GM23338 (cell line): Measurements from ENCODE around the gene YPEL2. TPM values are rescaled to one million over a fixed set of nuclear protein-coding genes. Genes with fewer than 3 reads are reported as not detected.

Experiments
- CREB1 ChIP-seq: fragments of 250-450 bp; sonication (Bioruptor Pico); IDR thresholded peaks from 2 replicates; pipeline ENCODE4 v1.5.0; 2020; ENCODE audit warnings: low read depth, mild to moderate bottlenecking, moderate library complexity
- EZH2 ChIP-seq: fragments of 200-600 bp; sonication (generic); IDR thresholded peaks from one replicate; pipeline ENCODE4 v1.8.0; 2017; ENCODE audit warnings: antibody characterized with exemption, mild to moderate bottlenecking, low read depth; ENCODE audit not compliant: unreplicated experiment
- EZH2phosphoT487 ChIP-seq: fragments of 200-600 bp; sonication (generic); IDR thresholded peaks from one replicate; pipeline ENCODE4 v1.8.1; 2018; ENCODE audit warnings: antibody characterized with exemption; ENCODE audit not compliant: unreplicated experiment
- JUNB ChIP-seq: IDR thresholded peaks from one replicate; pipeline ENCODE4 v1.6.1; 2016; ENCODE audit warnings: antibody characterized with exemption; ENCODE audit not compliant: unreplicated experiment
- NANOG ChIP-seq: IDR thresholded peaks from 2 replicates; pipeline ENCODE4 v1.6.1; 2016; ENCODE audit warnings: antibody characterized with exemption, borderline replicate concordance
- POLR2AphosphoS5 ChIP-seq: IDR thresholded peaks from 2 replicates; pipeline ENCODE4 v1.6.1; 2016; ENCODE audit warnings: antibody characterized with exemption, low read depth
- ZNF114 ChIP-seq: fragments of 250-450 bp; sonication (Bioruptor Pico); IDR thresholded peaks from 2 replicates; pipeline ENCODE4 v1.5.0; 2020; ENCODE audit warnings: mild to moderate bottlenecking, moderate library complexity
- ZNF331 ChIP-seq: fragments of 250-450 bp; sonication (Bioruptor Pico); IDR thresholded peaks from 2 replicates; pipeline ENCODE4 v1.5.0; 2020; ENCODE audit warnings: low read depth, mild to moderate bottlenecking, moderate library complexity
- ZNF462 ChIP-seq: fragments of 250-450 bp; sonication (Bioruptor Pico); IDR thresholded peaks from 2 replicates; pipeline ENCODE4 v1.5.0; 2020; ENCODE audit warnings: mild to moderate bottlenecking, moderate library complexity
- polyA plus RNA-seq: library from polyadenylated mRNA; unstranded; fragments of >200 nt; fragmentation: Nextera tagmentation; extraction: Ambion mirVana; gene quantifications from 2 replicates; pipeline ENCODE4 v1.2.1, GENCODE V29; 2016
- total RNA-seq: library from RNA; depleted of rRNA; stranded (reverse); fragments of >200 nt; shearing (Covaris generic); gene quantifications from 2 replicates; pipeline ENCODE4 v1.2.3, GENCODE V29; 2014
- TF ChIP-seq, protein P1 (sequence below): IDR thresholded peaks from one replicate; pipeline ENCODE4 v1.6.1; 2018; ENCODE audit warnings: antibody characterized with exemption; ENCODE audit not compliant: unreplicated experiment

YPEL2 gene
- total and polyA plus RNA-seq, 2 experiments from 2014 or later = 4.1 to 5.2 TPM

DNA sequence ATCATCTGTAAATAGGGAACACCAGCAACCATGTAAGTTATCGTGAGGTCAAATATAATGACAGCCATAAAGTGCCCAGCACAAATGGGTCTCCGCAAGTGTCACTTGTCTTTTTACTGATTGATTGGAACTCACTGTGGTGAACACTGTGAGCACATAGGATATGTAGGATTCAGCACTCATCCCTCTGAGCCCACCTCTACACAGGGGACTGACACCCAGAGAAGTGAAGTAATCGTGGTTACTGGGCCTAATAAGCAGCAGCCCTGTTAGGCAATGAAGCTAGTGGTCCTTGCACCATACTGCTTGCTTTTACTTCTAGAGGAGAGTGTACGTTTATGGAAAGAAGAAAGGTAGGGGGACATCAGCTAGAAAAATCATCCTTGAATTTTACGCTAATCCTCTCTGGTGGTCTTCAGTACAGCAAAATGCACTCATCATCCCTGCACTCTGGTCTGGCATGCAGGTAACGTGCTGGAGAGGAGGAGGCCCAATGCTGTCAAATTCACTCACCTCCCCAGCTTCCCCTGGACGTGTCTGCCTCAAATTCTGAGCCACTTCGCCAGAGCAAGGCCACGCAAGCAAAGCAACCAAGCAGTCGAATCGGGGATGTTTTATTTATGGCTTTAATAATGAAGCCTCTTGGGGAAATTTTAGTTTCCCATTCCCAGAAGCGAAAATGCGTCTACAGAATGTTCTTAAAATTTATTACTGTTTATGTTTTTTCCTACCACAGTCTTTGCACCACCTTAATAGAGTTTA, 74.7 kb downstream of the YPEL2 start (continued):
- TF ChIP-seq ZNF462 (CRISPR knock-in tag) (no peak), POLR2AphosphoS5 (no peak), ZNF114 (CRISPR knock-in tag) (no peak), CREB1 (CRISPR knock-in tag) (no peak), JUNB (no peak), EZH2 (no peak), EZH2phosphoT487 (no peak), NANOG (no peak), ZNF331 (no peak)
- TF ChIP-seq, protein P1, sequence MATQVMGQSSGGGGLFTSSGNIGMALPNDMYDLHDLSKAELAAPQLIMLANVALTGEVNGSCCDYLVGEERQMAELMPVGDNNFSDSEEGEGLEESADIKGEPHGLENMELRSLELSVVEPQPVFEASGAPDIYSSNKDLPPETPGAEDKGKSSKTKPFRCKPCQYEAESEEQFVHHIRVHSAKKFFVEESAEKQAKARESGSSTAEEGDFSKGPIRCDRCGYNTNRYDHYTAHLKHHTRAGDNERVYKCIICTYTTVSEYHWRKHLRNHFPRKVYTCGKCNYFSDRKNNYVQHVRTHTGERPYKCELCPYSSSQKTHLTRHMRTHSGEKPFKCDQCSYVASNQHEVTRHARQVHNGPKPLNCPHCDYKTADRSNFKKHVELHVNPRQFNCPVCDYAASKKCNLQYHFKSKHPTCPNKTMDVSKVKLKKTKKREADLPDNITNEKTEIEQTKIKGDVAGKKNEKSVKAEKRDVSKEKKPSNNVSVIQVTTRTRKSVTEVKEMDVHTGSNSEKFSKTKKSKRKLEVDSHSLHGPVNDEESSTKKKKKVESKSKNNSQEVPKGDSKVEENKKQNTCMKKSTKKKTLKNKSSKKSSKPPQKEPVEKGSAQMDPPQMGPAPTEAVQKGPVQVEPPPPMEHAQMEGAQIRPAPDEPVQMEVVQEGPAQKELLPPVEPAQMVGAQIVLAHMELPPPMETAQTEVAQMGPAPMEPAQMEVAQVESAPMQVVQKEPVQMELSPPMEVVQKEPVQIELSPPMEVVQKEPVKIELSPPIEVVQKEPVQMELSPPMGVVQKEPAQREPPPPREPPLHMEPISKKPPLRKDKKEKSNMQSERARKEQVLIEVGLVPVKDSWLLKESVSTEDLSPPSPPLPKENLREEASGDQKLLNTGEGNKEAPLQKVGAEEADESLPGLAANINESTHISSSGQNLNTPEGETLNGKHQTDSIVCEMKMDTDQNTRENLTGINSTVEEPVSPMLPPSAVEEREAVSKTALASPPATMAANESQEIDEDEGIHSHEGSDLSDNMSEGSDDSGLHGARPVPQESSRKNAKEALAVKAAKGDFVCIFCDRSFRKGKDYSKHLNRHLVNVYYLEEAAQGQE = no peak
